ENCODE data around the gene GRAMD2B.

- no peak for TF ChIP-seq POLR2A (IDR thresholded peaks at IDR 0.05)
- TF ChIP-seq POLR2AphosphoS5 (IDR thresholded peaks at IDR 0.05) = no peak
- TF ChIP-seq CTCF (IDR thresholded peaks at IDR 0.05) = no peak
These were observed 10.5 kb downstream of the GRAMD2B start for GRCh38 chr5:126433701-126434100.

All from suprapubic skin (tissue), 4 donors.